Sigmoid colon (tissue), 7 donors: ENCODE results near the gene COL4A2. TPM values are rescaled to one million over a fixed set of nuclear protein-coding genes. Genes with fewer than 3 reads are reported as not detected.
A peak's percentile ranks its signal among the peaks of the same experiment; 100 is the strongest.

Source experiments
- DNase-seq: peaks from one replicate; pipeline ENCODE4 v3.0.0-alpha.2; 2019
- H3K27ac ChIP-seq, 4 donors: fragments of 200-600 bp; sonication (generic); one replicate each; pipeline ENCODE4 v1.5.1; 2016 to 2019; ENCODE audit warnings: mild to moderate bottlenecking in 1 of 4
- H3K27me3 ChIP-seq, 3 donors: fragments of 200-600 bp; sonication (generic); one replicate each; pipeline ENCODE4 v1.5.1; 2019; ENCODE audit warnings: mild to moderate bottlenecking in 1 of 3
- H3K36me3 ChIP-seq, 4 donors: fragments of 200-600 bp; sonication (generic); one replicate each; pipeline ENCODE4 v1.5.1; 2016 to 2019
- H3K4me1 ChIP-seq, 4 donors: fragments of 200-600 bp; sonication (generic); one replicate each; pipeline ENCODE4 v1.5.1; 2017 to 2019
- H3K4me3 ChIP-seq, 4 donors: fragments of 200-600 bp; sonication (generic); one replicate each; pipeline ENCODE4 v1.5.1; 2017 to 2019; ENCODE audit warnings: mild to moderate bottlenecking in 2 of 4, moderate library complexity in 1 of 4
- H3K9me3 ChIP-seq, 4 donors: fragments of 200-600 bp in 3 of 4; sonication (generic) in 3 of 4; one replicate each; pipeline versions ENCODE4 v1.5.1 to v1.6.1; 2013 to 2019
- CTCF ChIP-seq, 4 experiments: fragments of 450-650 bp in 3 of 4; fragments of 200-600 bp in 1 of 4; IDR thresholded peaks; one replicate each; pipeline ENCODE4 v1.5.1; 2016 to 2019; ENCODE audit warnings: antibody characterized with exemption in 4 of 4, mild to moderate bottlenecking in 3 of 4, moderate library complexity in 2 of 4
- EP300 ChIP-seq, 4 donors: sonication (generic); formaldehyde crosslinking; IDR thresholded peaks; one replicate each; pipeline ENCODE4 v1.6.1; 2017; ENCODE audit warnings: antibody characterized with exemption in 4 of 4
- POLR2A ChIP-seq, 2 donors: fragments of 450-650 bp; IDR thresholded peaks; one replicate each; pipeline ENCODE4 v1.6.1; 2016; ENCODE audit warnings: antibody characterized with exemption in 2 of 2, mild to moderate bottlenecking in 2 of 2, moderate library complexity in 2 of 2
- POLR2AphosphoS5 ChIP-seq, 4 donors: sonication (generic); formaldehyde crosslinking; IDR thresholded peaks; one replicate each; pipeline ENCODE4 v1.6.1; 2017; ENCODE audit warnings: antibody characterized with exemption in 4 of 4
- WGBS, 2 donors: extraction: QIAGEN DNeasy Blood & Tissue Kit; methylation state at CpG; one replicate each; pipeline ENCODE4 v1.1.7; 2013; 5-methylcytosine and 5-hydroxymethylcytosine counted together
- intact Hi-C: fragments of 100-400 bp; cut with DNase I; formaldehyde crosslinking; loops from one replicate; pipeline ENCODE4 v1.15.1; 2023
- polyA plus RNA-seq, 3 donors: library from polyadenylated mRNA; stranded (reverse); fragments of 200-250 nt; gene quantifications; one replicate each; pipeline ENCODE4 v1.2.3, GENCODE V29; 2013
- total RNA-seq, 4 donors: library from RNA; depleted of rRNA; stranded (reverse); fragments of >200 nt; gene quantifications; one replicate each; pipeline ENCODE4 v1.1.0, GENCODE V29; 2016
- donor health status: healthy with polysubstance abuse.
- donor health status: Bipolar disorder and iron deficiency.
- donor health status: healthy.

The COL4A2 gene
- total and polyA plus RNA-seq, 7 donors = 24.0 to 1,039 (median 306) TPM

- H3K4me3 ChIP-seq = no peak overlapping the region
- intact Hi-C loops = no loop called here
- H3K36me3 ChIP-seq = peaks cover 0 to under 1% (median under 1%) of the 10 kb centered on the region in 4 donors
- no peaks in the 10 kb centered on the region for H3K27me3 ChIP-seq
- DNase-seq = peak; percentile 78
- peak overlapping the region; percentile 88 to 100 (median 94) for H3K27ac ChIP-seq
- TF ChIP-seq EP300 (IDR thresholded peaks at IDR 0.05) (no peak), POLR2AphosphoS5 (IDR thresholded peaks at IDR 0.05) (peak in 2 of 4 donors; percentile 29 to 50), CTCF (IDR thresholded peaks at IDR 0.05) (no peak), POLR2A (IDR thresholded peaks at IDR 0.05) (no peak)
- no peaks in the 10 kb centered on the region for H3K9me3 ChIP-seq
- WGBS, 2 donors = 82 to 90% methylated on average over 16 of the region's 16 CpGs
- peaks cover 0 to 100% (median 98%) of the 10 kb centered on the region in 4 donors for H3K4me1 ChIP-seq
These were observed 15.2 kb downstream of the COL4A2 start for GRCh38 chr13:110322126-110322827.

GRCh38 chr13:110322828-110323171 lies 15.7 kb downstream of the COL4A2 start:
- intact Hi-C loops = no loop called here
- no peaks in the 10 kb centered on the region for H3K9me3 ChIP-seq
- H3K36me3 ChIP-seq = no peaks in the 10 kb centered on the region
- peak overlapping the region; percentile 88 to 100 (median 94) for H3K27ac ChIP-seq
- H3K4me3 ChIP-seq = no peak overlapping the region
- no peaks in the 10 kb centered on the region for H3K27me3 ChIP-seq
- TF ChIP-seq CTCF (IDR thresholded peaks at IDR 0.05) (no peak), POLR2AphosphoS5 (IDR thresholded peaks at IDR 0.05) (no peak), EP300 (IDR thresholded peaks at IDR 0.05) (no peak), POLR2A (IDR thresholded peaks at IDR 0.05) (no peak)
- 89 to 92% methylated on average over 7 of the region's 7 CpGs for WGBS, 2 donors
- no peak for DNase-seq
- H3K4me1 ChIP-seq = peaks cover 0 to 100% (median 97%) of the 10 kb centered on the region in 4 donors

- H3K27ac ChIP-seq = peak overlapping the region; percentile 88 to 100 (median 94)
- H3K4me1 ChIP-seq = peaks cover 0 to 100% (median 97%) of the 10 kb centered on the region in 4 donors
- DNase-seq = peak; percentile 77
- 79 to 83% methylated on average over 8 of the region's 8 CpGs for WGBS, 2 donors
- no peaks in the 10 kb centered on the region for H3K27me3 ChIP-seq
- H3K4me3 ChIP-seq = no peak overlapping the region
- intact Hi-C loops = no loop called here
- no peaks in the 10 kb centered on the region for H3K9me3 ChIP-seq
- no peaks in the 10 kb centered on the region for H3K36me3 ChIP-seq
- peak in 2 of 4 experiments; percentile 17 to 22 for TF ChIP-seq CTCF (IDR thresholded peaks at IDR 0.05)
- peak in 3 of 4 donors; percentile 6 to 28 (median 10) for TF ChIP-seq POLR2AphosphoS5 (IDR thresholded peaks at IDR 0.05)
- no peak for TF ChIP-seq POLR2A (IDR thresholded peaks at IDR 0.05)
- TF ChIP-seq EP300 (IDR thresholded peaks at IDR 0.05) = no peak
These were observed 16.2 kb downstream of the COL4A2 start for GRCh38 chr13:110323172-110323891.

GRCh38 chr13:110324026-110324749 lies 17.1 kb downstream of the COL4A2 start:
- peaks cover 0 to 100% (median 96%) of the 10 kb centered on the region in 4 donors for H3K4me1 ChIP-seq

More at GRCh38 chr13:110324026-110324749, 17.1 kb downstream of the COL4A2 start:
- Histone ChIP-seq H3K27ac (peak overlapping the region; percentile 88 to 100 (median 94)), H3K27me3 (no peaks in the 10 kb centered on the region), H3K36me3 (no peaks in the 10 kb centered on the region), H3K9me3 (no peaks in the 10 kb centered on the region), H3K4me3 (no peak overlapping the region)
- DNase-seq = peak; percentile 74
- WGBS, 2 donors = 82 to 90% methylated on average over 10 of the region's 10 CpGs
- TF ChIP-seq POLR2AphosphoS5 (IDR thresholded peaks at IDR 0.05) (no peak), POLR2A (IDR thresholded peaks at IDR 0.05) (no peak), EP300 (IDR thresholded peaks at IDR 0.05) (no peak), CTCF (IDR thresholded peaks at IDR 0.05) (no peak)
- intact Hi-C loops = no loop called here
